Kidney (tissue), 14 donors: ENCODE measurements around the gene TRAF3. TPM values are rescaled to one million over a fixed set of nuclear protein-coding genes. Genes with fewer than 3 reads are reported as not detected.

ENCODE experiments used
- DNase-seq, 5 donors: peaks; one replicate each; pipeline ENCODE4 v3.0.0-alpha.2; 2013 to 2020
- FAIRE-seq: peaks from 2 replicates; lab custom pipeline; 2012; peaks lifted over from hg19 to GRCh38; lab: Jason Lieb, UNC
- H3K27ac ChIP-seq, 2 donors: one replicate each; pipeline ENCODE4 v1.7.0; 2013; ENCODE audit warnings: low read depth in 2 of 2, low read length in 2 of 2, inconsistent platforms in 1 of 2
- H3K27me3 ChIP-seq: one replicate; pipeline ENCODE4 v1.7.1; 2013; ENCODE audit warnings: low read length, inconsistent platforms; ENCODE audit not compliant: control insufficient read depth, insufficient read depth
- H3K36me3 ChIP-seq, 3 donors: one replicate each; pipeline versions ENCODE4 v1.7.0 to v1.7.1; 2013; ENCODE audit warnings: low read length in 3 of 3, control low read depth in 1 of 3, inconsistent platforms in 1 of 3; ENCODE audit not compliant: insufficient read depth in 3 of 3, control insufficient read depth in 2 of 3
- H3K4me1 ChIP-seq, 3 donors: one replicate each; pipeline versions ENCODE4 v1.7.0 to v1.7.1; 2013; ENCODE audit warnings: low read length in 3 of 3, inconsistent platforms in 1 of 3, low read depth in 1 of 3; ENCODE audit not compliant: control insufficient read depth in 2 of 3, insufficient read depth in 2 of 3
- H3K4me3 ChIP-seq, 3 donors: one replicate each; pipeline versions ENCODE4 v1.7.0 to v1.8.1; 2013; ENCODE audit warnings: low read length in 3 of 3, control low read depth in 1 of 3, inconsistent platforms in 1 of 3
- H3K9ac ChIP-seq, 3 donors: one replicate each; pipeline versions ENCODE4 v1.7.0 to v1.7.1; 2013; ENCODE audit warnings: low read length in 3 of 3, control low read depth in 1 of 3, inconsistent platforms in 1 of 3
- H3K9me3 ChIP-seq, 3 donors: one replicate each; pipeline versions ENCODE4 v1.7.0 to v1.7.1; 2013; ENCODE audit warnings: low read length in 3 of 3, control low read depth in 1 of 3, inconsistent platforms in 1 of 3; ENCODE audit not compliant: control insufficient read depth in 2 of 3, insufficient read depth in 1 of 3
- intact Hi-C: fragments of 100-400 bp; cut with DNase I; formaldehyde crosslinking; loops from one replicate; pipeline ENCODE4 v1.11.1; 2022
- polyA plus RNA-seq: library from polyadenylated mRNA; stranded (reverse); fragments of 350-450 nt; fragmentation: Illumina TruSeq; extraction: RNeasy Lipid Tissue Mini Kit (QIAGEN cat#74804); gene quantifications from one replicate; pipeline ENCODE4 v1.2.3, GENCODE V29; 2014; ENCODE audit warnings: low read depth, low replicate concordance; ENCODE audit not compliant: insufficient read depth
- total RNA-seq: library from RNA; stranded (reverse); fragmentation: NEBNext Ultra II Directional; extraction: Animal tissue kit (Norgen Biotek cat#: 25700); gene quantifications from one replicate; pipeline ENCODE4 v1.2.1, GENCODE V29; 2021
- TF ChIP-seq, protein P1 (sequence below): IDR thresholded peaks from 3 replicates; pipeline ENCODE4 v1.5.1; 2012; ENCODE audit warnings: mild to moderate bottlenecking, moderate library complexity, borderline replicate concordance; ENCODE audit not compliant: insufficient read depth; ENCODE audit errors: extremely low read depth
- donor health status: control.
- donor health status: control.
- donor health status: control.
- donor health status: control.
- donor health status: control.
- donor health status: DM: yes; HTN: yes; CAD: no.
- donor health status: Normal renal cell carcinoma (clear cell type).

TRAF3 gene
- total and polyA plus RNA-seq, 2 donors from 2014 or later: 5.2 to 35.4 TPM

- no peaks in the 10 kb centered on the region for H3K4me1 ChIP-seq
- H3K27ac ChIP-seq: no peak overlapping the region
- FAIRE-seq (no peak), DNase-seq (no peak)
- no peaks in the 10 kb centered on the region for H3K9me3 ChIP-seq
- no peaks in the 10 kb centered on the region for H3K27me3 ChIP-seq
- no peak overlapping the region for H3K4me3 ChIP-seq
- peaks cover 0 to 4% (median 2%) of the 10 kb centered on the region in 3 donors for H3K36me3 ChIP-seq
- H3K9ac ChIP-seq: no peak overlapping the region
- TF ChIP-seq, protein P1, sequence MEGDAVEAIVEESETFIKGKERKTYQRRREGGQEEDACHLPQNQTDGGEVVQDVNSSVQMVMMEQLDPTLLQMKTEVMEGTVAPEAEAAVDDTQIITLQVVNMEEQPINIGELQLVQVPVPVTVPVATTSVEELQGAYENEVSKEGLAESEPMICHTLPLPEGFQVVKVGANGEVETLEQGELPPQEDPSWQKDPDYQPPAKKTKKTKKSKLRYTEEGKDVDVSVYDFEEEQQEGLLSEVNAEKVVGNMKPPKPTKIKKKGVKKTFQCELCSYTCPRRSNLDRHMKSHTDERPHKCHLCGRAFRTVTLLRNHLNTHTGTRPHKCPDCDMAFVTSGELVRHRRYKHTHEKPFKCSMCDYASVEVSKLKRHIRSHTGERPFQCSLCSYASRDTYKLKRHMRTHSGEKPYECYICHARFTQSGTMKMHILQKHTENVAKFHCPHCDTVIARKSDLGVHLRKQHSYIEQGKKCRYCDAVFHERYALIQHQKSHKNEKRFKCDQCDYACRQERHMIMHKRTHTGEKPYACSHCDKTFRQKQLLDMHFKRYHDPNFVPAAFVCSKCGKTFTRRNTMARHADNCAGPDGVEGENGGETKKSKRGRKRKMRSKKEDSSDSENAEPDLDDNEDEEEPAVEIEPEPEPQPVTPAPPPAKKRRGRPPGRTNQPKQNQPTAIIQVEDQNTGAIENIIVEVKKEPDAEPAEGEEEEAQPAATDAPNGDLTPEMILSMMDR: no peak
- intact Hi-C loops: no loop called here
These were observed 122.3 kb downstream of the TRAF3 start for GRCh38 chr14:102899516-102899900.

DNA sequence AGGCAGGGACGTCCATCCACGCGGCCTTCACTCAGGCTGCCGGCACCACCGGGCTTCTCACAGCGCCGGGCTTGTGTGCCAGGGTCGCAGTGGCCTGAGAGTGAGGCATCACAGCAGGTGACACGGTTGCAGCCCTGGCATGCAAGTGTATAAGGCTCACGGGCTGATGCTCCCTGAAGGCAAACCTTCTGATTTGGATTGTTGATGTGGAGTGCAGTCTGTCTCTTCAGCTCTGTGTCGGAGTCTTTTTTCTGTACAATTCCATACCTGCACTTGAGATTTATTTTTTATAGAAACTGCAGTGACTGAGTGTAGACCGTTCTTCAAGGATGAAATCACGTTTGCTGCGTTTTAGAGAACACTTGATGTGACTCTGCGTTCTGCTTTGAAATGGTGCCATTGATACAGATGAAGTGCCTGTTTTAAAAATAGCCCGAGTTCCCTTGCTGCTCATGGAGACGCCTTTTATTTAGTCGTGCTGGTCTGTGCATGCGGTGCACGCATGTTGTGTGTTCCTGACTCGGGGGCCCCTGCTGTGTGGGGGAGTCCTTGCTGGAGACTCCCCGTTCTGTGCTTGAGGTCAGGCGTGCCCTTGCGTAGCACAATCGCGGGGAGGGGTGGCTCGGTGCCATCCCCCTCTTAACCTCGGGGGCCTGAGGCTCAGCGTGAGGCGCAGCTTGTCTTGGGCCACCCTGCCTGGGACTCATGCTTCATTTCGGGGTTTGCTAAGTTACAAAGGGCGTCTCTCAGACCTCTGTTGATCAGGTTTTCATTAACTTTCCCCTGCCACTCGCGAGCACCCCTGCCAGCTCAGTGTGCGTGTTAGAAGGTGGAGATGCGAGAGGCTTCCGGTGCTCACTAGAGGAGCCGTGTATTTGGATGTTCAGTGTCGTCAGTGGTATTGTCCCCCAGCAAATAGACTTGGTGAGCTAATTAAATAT is 123.7 kb downstream of the TRAF3 start:
- H3K4me1 ChIP-seq: no peaks in the 10 kb centered on the region
- H3K9ac ChIP-seq: no peak overlapping the region
- intact Hi-C loops: no loop called here
- H3K4me3 ChIP-seq: no peak overlapping the region
- no peaks in the 10 kb centered on the region for H3K27me3 ChIP-seq
- H3K36me3 ChIP-seq: peaks cover 0 to 4% (median 2%) of the 10 kb centered on the region in 3 donors
- FAIRE-seq (no peak), DNase-seq (no peak)
- H3K9me3 ChIP-seq: no peaks in the 10 kb centered on the region
- TF ChIP-seq, protein P1: no peak
- no peak overlapping the region for H3K27ac ChIP-seq

GRCh38 chr14:102901633-102902032 is 124.4 kb downstream of the TRAF3 start:
- Histone ChIP-seq H3K36me3 (peaks cover 0 to 4% (median 2%) of the 10 kb centered on the region in 3 donors), H3K9me3 (no peaks in the 10 kb centered on the region), H3K9ac (no peak overlapping the region), H3K4me1 (no peaks in the 10 kb centered on the region), H3K27ac (no peak overlapping the region), H3K27me3 (no peaks in the 10 kb centered on the region), H3K4me3 (no peak overlapping the region)
- intact Hi-C loops: no loop called here
- no peak for DNase-seq
- TF ChIP-seq, protein P1: no peak
- FAIRE-seq: no peak
